Peyer's patch (tissue), 4 donors: ENCODE measurements around the gene ERC2. TPM values are rescaled to one million over a fixed set of nuclear protein-coding genes. Genes with fewer than 3 reads are reported as not detected.

Experiments
- DNase-seq, 3 donors: peaks; one replicate each; pipeline ENCODE4 v3.0.0-alpha.2; 2017 to 2019
- H3K27ac ChIP-seq, 4 donors: fragments of 200-600 bp; sonication (generic); one replicate each; pipeline ENCODE4 v1.5.1; 2016 to 2019
- H3K27me3 ChIP-seq, 2 donors: fragments of 200-600 bp; sonication (generic); one replicate each; pipeline ENCODE4 v1.5.1; 2019
- H3K36me3 ChIP-seq, 3 donors: fragments of 200-600 bp; sonication (generic); one replicate each; pipeline ENCODE4 v1.5.1; 2016 to 2019
- H3K4me1 ChIP-seq, 4 donors: fragments of 200-600 bp; sonication (generic); one replicate each; pipeline ENCODE4 v1.5.1; 2016 to 2019
- H3K4me3 ChIP-seq, 4 donors: fragments of 200-600 bp; sonication (generic); 1 replicate in 3 of 4; 2 replicates in 1 of 4; pipeline ENCODE4 v1.5.1; 2016 to 2019; ENCODE audit warnings: mild to moderate bottlenecking in 1 of 4
- H3K9me3 ChIP-seq, 4 donors: fragments of 200-600 bp; sonication (generic); one replicate each; pipeline ENCODE4 v1.5.1; 2016 to 2019; ENCODE audit warnings: mild to moderate bottlenecking in 1 of 4
- POLR2A ChIP-seq, 2 donors: fragments of 450-650 bp; IDR thresholded peaks; one replicate each; pipeline ENCODE4 v1.5.1; 2017; ENCODE audit warnings: antibody characterized with exemption in 2 of 2, mild to moderate bottlenecking in 2 of 2, moderate library complexity in 2 of 2
- small RNA-seq, 2 donors: library from RNA; depleted of rRNA; stranded (forward); fragments of <200 nt; gene quantifications; one replicate each; pipeline ENCODE3, GENCODE V24; 2016
- total RNA-seq, 4 donors: library from RNA; depleted of rRNA; stranded (reverse); fragments of >200 nt; gene quantifications; one replicate each; pipeline ENCODE4 v1.1.0, GENCODE V29; 2016
- TF ChIP-seq, protein P1 (sequence below), 6 experiments: fragments of 450-650 bp in 4 of 6; fragments of 200-600 bp in 2 of 6; sonication (generic) in 1 of 6; IDR thresholded peaks; one replicate each; pipeline ENCODE4 v1.5.1; 2017 to 2019; ENCODE audit warnings: antibody characterized with exemption in 6 of 6, mild to moderate bottlenecking in 3 of 6, moderate library complexity in 1 of 6

ERC2 gene
- total RNA-seq, 4 donors from 2014 or later = 0.18 to 0.83 TPM; not detected in 2

DNA sequence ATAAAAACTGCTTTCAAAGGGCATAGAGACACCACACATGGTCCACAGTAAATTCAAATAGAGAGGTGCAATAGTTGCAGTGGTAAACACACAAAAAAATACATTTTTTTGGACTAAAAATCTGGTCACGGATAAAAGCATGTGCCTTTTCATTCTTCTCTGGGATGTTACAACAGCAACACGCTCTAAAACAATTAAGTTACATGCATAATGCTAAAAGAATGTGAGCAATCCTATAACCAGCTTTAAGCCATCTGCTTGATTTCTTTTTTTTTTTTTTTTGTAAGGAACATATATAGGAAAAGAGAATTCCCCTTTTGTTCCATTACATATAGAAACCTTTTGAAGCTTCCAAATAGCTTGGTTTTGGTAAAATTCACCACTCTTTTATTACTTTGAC is 1001.2 kb downstream of the ERC2 start:
- H3K4me1 ChIP-seq = no peaks in the 10 kb centered on the region
- no peak for TF ChIP-seq POLR2A (IDR thresholded peaks at IDR 0.05)
- TF ChIP-seq, protein P1, sequence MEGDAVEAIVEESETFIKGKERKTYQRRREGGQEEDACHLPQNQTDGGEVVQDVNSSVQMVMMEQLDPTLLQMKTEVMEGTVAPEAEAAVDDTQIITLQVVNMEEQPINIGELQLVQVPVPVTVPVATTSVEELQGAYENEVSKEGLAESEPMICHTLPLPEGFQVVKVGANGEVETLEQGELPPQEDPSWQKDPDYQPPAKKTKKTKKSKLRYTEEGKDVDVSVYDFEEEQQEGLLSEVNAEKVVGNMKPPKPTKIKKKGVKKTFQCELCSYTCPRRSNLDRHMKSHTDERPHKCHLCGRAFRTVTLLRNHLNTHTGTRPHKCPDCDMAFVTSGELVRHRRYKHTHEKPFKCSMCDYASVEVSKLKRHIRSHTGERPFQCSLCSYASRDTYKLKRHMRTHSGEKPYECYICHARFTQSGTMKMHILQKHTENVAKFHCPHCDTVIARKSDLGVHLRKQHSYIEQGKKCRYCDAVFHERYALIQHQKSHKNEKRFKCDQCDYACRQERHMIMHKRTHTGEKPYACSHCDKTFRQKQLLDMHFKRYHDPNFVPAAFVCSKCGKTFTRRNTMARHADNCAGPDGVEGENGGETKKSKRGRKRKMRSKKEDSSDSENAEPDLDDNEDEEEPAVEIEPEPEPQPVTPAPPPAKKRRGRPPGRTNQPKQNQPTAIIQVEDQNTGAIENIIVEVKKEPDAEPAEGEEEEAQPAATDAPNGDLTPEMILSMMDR (IDR thresholded peaks at IDR 0.05) = no peak
- no peak for DNase-seq
- no peak overlapping the region for H3K4me3 ChIP-seq
- no peaks in the 10 kb centered on the region for H3K9me3 ChIP-seq
- no peak overlapping the region for H3K27ac ChIP-seq
- H3K36me3 ChIP-seq = no peaks in the 10 kb centered on the region
- no peaks in the 10 kb centered on the region for H3K27me3 ChIP-seq

DNA sequence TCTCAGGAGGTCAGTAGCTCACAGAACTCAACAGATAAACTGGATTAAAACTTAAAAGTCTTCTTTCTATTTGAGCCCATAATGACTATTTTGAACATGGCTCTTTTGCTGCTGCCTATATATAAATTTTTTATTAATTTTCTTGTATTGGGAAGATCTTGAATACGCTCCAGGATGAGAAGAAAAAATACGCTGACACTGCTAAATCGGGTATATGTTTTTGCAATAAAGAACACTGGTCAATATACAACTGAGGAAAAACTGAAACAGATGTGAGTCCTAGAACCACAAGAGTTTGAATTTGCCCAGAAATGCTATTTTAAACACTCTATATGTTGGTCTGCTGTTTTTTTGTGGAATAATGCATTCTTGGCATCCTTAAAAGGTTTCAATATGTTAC is 1001.7 kb downstream of the ERC2 start:
- Histone ChIP-seq H3K9me3 (no peaks in the 10 kb centered on the region), H3K4me3 (no peak overlapping the region), H3K4me1 (no peaks in the 10 kb centered on the region), H3K27me3 (no peaks in the 10 kb centered on the region), H3K27ac (no peak overlapping the region), H3K36me3 (no peaks in the 10 kb centered on the region)
- DNase-seq = no peak
- TF ChIP-seq, protein P1 (IDR thresholded peaks at IDR 0.05) = no peak
- TF ChIP-seq POLR2A (IDR thresholded peaks at IDR 0.05) = no peak

DNA sequence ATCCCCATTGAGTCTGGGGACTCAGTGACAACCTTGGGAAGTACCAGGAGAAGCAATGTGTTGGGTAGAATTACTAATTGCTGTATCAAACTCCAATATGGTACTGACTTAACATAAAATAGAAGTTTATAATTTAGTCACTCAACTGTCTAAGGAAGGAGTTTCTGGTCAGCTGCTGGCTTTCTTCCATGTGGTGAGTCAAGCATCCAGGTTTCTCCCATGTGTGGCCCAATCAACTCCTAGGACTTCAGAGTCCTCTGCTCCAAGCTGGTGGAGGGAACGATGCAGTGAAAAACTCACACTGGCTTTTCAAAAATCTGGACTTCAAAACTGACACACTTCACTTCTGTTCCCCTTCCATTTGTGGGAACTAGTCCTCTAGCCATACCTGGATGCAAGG is 1006.4 kb downstream of the ERC2 start:
- no peak overlapping the region for H3K4me3 ChIP-seq
- H3K27me3 ChIP-seq = no peaks in the 10 kb centered on the region
- H3K9me3 ChIP-seq = no peaks in the 10 kb centered on the region
- H3K36me3 ChIP-seq = no peaks in the 10 kb centered on the region
- DNase-seq = no peak
- no peak overlapping the region for H3K27ac ChIP-seq
- no peaks in the 10 kb centered on the region for H3K4me1 ChIP-seq
- TF ChIP-seq POLR2A (IDR thresholded peaks at IDR 0.05) = no peak
- TF ChIP-seq, protein P1 (IDR thresholded peaks at IDR 0.05) = no peak

DNA sequence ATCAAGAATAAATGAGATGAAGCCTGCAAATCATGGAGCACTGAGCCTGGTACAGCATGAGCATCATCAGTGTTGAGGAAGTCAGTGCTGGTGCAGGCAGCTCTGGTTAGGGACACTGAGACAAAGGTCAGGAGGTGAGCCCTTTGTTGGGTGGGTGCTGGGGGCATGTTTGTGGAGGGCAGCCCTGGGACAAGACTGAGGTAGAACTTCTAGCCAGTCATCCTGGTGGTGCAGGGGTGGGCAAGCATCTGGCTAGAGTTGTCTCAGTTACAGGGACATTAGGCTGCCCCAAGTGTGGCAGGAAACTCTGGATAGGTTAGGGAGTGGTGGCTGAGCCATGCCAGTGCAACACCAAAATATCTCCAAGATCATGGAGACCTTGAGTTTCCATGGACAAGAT is 1008.4 kb downstream of the ERC2 start:
- no peaks in the 10 kb centered on the region for H3K27me3 ChIP-seq
- TF ChIP-seq POLR2A (IDR thresholded peaks at IDR 0.05) = no peak
- TF ChIP-seq, protein P1 (IDR thresholded peaks at IDR 0.05) = no peak
- no peaks in the 10 kb centered on the region for H3K4me1 ChIP-seq
- H3K4me3 ChIP-seq = no peak overlapping the region
- no peak for DNase-seq
- no peaks in the 10 kb centered on the region for H3K36me3 ChIP-seq
- no peaks in the 10 kb centered on the region for H3K9me3 ChIP-seq
- H3K27ac ChIP-seq = no peak overlapping the region

Small RNAs within 50 kb of the gene (small RNA-seq; reads per million reads assigned to genes)
- gene MIR3938 = 0 reads per million in 2 donors
- gene RNA5SP133 = 0 reads per million in 2 donors

Other genes starting within 250 kb of the ERC2 start
- 100 to 1,000 TPM in 1 of 4 donors, 10 to 100 TPM in 3; 12.4 to 108 (median 37.7) TPM for gene CCDC66, start 88.7 kb upstream of the ERC2 start, total RNA-seq
- gene TASOR, start 214.8 kb upstream of the ERC2 start, total RNA-seq = 10 to 100 TPM; 35.4 to 71.8 (median 46.5) TPM